Activated T-helper 1 cell treated with Interleukin-2 at 50 U/mL for 16 hours (primary cell): Measurements from ENCODE around the gene ALG12.
A peak's percentile ranks its signal among the peaks of the same experiment; 100 is the strongest.
"Not testable (repeated sequence)": the region's sequence is repeated elsewhere in the genome, so short reads cannot be mapped to it uniquely, and the experiment has no call there.

ENCODE experiments used
- DNase-seq: peaks from one replicate; pipeline ENCODE4 v3.0.0-alpha.2; 2020; ENCODE audit warnings: low read depth

ALG12 gene

DNA sequence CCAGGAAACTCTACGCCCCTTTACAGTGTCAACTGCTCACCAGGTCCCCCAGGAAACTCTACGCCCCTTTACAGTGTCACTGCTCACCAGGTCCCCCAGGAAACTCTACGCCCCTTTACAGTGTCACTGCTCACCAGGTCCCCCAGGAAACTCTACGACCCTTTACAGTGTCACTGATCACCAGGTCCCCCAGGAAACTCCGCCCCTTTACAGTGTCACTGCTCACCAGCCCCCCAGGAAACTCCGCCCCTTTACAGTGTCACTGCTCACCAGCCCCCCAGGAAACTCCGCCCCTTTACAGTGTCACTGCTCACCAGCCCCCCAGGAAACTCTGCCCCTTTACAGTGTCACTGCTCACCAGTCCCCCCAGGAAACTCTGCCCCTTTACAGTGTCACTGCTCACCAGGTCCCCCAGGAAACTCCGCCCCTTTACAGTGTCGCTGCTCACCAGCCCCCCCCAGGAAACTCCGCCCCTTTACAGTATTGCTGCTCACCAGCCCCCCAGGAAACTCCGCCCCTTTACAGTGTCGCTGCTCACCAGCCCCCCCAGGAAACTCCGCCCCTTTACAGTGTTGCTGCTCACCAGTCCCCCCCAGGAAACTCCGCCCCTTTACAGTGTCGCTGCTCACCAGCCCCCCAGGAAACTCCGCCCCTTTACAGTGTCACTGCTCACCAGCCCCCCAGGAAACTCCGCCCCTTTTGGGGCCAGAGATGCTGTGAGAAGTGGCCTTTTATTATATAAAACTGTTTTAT, 27.0 kb upstream of the ALG12 start:
- DNase-seq: not testable (repeated sequence)

DNA sequence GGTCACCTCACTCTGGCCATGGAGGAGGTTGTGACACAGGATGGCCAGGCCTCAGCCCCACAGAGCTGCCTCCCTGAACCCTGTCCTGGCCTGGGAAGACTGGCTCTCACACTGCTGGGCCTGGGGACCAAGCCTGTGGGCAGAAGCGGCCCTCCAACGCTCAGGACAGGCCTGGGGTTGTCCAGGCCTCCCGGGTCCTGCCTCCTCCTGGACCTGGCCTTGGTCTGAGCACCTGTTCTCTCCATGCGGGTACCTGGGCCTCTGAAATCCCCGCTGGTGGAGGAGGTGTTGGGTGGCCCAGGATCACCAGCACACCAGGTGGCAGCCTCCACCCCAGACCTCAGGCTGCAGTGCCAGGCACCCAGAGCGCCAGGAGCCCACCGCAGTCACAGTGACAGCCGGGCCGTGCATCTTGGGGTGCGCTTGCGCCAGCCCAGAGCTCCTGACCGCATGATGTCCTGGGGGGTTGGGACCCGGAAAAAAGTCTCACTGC, 26.2 kb upstream of the ALG12 start:
- DNase-seq: no peak

DNA sequence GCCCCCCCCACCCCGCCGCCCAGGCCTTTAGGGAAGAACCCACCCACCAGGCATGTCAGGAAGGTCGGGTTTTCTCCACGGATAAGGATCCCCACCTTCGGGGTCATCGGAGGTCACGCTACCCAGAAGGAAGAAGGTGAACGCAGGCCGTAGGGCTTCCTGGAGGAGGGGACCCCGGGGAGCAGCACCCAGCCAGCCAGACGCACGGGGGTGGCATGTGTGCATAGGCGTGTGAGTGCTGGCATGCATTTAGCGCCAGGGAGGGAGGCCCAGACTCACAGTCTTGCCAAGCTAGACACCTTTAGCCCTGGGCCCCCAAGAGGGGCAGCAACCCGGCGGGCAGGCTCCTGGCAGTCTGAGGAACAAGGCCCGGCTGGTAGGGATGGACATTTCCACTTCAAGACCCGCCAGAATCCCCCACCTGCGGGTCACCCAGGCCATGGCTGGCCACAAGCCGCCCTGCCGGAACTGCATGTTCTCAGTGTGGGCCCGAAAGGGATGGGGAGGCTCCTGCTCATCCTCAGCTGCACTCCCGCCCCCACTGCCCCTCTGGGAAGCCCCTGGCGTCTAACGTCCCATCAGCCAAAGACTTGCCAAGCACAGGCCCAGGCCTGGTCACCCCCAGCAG, 25.6 kb upstream of the ALG12 start:
- DNase-seq: no peak

DNA sequence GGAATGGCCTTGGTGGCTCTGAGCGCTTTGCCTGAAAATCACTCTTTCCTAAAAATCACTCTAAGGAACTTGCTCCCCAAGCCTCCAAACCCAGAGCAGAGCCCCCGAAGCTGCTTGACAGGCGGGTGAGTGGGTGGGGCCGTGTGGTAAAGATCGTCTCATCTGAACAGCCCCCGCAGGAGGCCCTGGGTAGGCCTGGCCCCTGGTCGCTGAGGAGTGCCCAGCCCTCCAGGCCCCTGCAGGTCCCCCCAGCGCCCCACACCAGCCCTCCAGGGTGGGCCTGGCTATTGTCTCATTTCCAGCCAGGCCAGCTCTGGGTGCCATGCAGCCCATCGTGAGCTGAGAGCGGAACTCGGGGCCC, 25.1 kb upstream of the ALG12 start:
- no peak for DNase-seq

DNA sequence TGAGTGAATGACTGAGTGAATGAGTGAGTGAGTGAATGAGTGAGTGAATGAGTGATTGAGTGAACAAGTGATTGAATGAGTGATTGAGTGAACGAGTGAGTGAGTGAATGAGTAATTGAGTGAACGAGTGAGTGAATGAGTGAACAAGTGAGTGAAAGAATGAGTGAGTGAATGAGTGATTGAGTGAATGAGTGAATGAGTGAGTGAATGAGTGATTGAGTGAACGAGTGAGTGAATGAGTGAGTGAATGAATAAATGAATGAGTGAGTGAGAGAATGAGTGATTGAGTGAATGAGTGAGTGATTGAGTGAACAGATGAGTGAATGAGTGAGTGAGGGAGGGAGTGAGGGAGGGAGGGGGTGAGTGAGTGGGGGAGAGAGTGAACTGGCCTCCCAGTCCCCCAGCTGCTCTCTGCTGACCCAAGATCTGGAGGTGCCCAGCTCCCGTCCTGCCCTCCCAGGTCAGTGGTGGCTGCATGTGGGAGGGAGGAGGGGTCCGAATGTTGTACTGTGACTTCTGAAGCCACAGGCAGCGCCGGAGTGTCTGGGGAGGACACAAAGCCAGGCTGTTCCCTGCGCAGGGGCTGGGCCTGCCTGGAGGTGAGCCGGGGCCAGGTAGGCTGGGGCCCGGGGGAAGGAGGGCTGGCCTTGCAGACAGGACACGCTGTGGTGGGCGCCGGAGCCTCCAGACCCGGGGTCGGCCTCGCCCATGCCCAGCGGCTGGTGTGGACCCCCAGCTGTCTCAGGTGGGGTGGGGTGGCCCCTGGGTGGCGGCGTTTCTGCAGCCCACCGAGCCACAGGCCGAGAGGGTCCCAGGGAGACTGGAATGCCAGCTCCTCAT, 24.5 kb upstream of the ALG12 start:
- no peak for DNase-seq

DNA sequence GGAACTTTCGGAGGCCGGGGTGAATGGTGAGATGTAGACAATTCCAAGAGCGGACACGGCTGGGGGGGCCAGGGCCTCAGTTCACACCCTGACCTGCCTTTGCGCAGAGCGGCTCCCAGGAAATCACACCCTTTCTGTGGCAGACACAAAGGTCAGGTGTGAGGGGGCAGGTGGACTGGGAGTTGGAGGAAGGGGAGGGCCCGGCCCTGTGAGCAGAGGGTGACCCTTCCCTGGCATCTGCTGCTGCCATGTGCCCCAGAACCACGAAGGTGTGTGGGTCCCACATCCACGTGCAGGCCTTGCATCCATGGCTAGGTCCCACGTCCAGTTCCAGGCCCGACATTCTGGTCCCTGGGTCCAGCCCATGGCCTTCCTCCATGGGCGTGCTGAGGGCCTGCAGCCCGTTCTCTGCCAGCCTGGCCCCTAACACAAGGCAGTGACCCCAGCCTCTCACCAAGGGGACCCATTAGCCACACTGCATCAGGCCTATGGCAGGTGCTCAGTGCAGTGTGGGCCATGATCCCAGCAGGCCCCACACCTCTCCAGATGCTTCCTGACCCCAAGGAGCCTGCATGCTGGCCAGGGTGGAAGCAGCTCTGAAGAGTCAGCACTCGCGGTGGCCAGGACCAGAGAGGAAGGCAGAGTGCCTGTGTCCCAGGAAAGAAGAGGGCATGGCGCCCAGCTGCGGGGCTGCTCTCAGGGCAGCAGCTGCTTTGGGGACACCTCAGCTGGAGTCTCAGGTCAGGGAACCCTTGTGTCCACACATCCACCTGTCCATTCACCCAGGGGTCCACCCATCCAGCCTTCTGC, 23.5 kb upstream of the ALG12 start:
- DNase-seq: no peak

DNA sequence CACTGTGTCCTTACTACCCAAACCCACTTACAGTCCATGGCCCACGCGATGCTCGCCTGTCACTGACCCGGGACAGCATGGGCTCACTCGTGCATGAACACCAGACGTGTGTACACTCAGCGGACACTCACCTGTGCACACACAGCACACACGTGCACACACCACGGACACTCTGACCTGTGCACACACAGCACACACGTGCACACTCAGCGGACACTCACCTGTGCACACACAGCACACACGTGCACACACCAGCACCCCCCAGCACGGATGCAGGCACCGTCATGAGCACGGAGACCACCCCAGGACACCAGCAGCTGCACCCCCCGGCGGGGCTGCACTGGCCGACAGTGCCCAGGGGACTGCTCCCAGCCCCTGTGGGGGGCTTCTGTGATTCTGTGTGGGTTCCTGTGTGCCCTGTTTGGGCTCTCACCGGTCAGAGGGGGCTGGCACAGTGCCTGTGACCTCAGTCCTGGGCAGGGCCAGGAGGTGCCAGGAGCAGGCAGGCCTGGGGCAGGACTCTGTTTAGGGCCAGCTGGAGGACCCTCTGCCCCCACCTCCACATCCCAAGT, 20.4 kb upstream of the ALG12 start:
- DNase-seq: no peak

DNA sequence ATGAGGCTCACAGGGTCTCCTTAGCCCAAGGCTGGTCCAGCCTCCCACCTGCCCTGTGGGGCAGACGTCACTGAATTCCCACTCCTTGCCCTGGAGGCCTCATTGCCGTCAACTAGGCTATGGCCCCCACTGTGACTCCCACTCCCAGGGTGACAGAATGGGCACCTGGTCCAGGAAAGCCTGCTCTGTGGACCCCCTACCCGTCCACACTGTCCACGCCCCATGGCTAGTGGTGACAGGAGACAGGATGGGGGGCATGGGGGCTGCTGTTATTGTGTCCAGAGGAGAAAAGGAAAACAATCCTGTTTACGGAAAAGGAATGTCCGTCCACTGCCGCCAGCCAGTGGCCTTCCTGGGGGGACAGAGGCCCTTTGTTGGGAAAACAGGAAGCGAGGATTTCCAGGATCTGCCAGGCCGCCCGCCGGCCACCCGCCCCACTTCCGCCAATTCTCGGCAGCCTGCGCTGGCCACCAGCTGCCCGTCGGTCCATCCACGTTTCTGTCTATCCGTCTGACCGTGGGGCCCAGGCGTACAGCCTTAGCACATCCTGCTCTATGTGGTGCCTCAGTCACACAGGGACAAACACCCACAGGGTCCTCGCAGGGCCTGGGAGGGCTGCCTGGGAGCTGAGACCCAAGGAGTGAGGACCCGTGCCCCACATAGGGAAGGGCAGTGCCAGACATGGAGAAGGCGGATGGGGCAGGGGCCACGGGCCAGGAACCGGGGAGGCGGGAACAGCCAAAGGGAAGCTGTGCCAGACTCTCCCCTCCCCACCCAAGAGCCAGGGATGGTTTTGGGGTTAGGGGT, 19.7 kb upstream of the ALG12 start:
- DNase-seq: no peak

DNA sequence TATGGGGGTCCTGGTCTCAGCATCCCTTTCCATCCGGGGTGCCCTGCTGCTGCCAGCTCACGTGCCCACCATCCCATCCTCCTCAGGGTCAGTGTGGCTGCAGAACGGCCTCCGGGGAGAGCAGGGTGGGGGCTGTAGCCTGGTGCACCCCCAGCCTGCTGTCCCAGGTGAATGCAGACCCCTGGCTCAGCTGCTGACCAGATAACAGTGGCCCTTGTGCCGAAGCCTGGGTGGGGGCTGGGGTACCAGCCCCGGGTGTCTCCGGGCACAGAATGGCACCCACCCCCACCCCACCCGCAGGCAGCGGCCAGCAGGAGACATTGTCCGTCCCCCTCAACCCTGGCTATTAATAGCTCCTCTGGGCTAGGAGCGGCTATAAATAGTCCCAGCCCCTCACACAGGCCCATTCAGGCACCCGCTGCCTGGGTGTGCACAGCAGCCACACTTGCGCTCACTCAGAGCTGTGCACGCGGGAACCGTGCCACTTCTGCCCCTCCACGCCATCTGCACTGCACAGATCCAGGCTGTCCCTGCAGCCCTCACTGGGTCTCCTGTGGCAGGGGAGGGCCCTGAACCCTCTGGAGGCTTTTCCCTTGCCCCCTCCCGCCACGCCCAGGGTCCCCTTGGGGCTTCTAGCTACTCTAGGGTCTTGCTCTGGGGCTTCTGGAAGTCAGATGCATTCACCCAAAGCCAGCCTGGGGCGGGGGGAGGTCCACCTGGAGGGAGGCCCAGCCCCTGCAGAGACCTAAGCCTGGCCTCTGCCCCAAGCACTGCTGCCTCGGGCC, 18.9 kb upstream of the ALG12 start:
- DNase-seq: no peak

DNA sequence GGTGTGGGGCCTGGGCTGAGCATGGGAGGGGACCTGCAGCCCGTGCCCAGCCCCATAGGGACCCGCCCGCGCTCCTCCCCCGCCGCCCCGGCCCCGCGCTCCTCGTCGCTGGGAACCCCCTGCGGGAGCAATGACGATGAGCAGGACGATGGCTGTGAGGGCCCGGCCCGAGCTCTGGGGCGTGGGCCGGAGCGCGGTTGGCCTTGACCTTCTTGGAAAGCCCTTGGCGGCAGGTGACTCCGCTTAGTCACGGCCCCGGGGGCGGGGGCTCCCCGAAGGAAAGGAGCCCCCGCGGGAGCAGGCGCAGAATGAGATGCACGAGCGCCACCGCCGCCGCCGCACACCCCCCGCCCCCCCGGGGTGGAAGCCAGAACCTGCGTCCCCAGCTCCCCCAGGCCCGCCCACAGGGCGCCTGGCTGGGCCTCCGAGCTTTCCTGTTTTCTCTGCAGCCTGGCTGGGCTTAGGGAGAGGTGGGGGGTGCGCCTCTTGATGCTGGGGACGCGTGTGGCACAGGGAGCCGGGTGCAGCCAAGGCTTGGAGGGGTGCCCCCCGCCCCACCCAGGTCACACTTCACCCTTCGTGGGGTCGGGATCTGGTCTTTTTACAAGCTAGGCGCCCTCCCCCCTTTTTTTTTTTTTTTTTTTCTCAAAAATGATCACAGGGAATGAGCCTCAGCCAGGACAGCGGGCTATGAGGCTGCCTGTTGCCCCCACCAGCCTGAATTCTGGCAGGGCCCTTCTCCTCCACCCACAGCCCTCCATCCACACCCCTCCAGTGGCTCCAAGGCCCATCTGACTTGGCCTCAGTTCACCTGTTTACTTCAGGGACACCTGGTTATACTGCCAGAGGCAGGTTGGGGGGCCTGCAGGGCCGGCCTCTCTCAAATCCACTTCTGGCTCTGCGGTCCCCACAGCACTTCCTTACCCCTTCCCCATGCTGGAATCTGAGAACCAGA, 18.1 kb upstream of the ALG12 start:
- peak; percentile 86 for DNase-seq

DNA sequence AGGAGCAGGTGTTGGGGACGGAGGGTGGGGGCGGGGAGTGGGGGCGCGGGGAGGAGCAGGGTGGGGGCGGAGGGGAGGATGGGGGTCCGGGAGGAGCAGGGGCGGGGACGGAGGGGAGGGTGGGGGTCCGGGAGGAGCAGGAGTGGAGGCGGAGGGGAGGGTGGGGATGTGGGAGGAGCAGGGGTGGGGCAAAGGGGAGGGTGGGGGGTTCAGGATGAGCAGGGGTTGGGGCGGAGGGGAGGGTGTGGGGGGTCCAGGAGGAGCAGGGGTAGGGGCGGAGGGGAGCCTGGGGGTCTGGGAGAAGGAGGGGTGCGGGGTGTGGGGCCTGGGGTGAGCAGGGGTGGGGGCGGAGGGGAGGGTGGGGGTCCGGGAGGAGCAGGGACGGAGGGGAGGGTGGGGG, 17.3 kb upstream of the ALG12 start:
- no peak for DNase-seq

DNA sequence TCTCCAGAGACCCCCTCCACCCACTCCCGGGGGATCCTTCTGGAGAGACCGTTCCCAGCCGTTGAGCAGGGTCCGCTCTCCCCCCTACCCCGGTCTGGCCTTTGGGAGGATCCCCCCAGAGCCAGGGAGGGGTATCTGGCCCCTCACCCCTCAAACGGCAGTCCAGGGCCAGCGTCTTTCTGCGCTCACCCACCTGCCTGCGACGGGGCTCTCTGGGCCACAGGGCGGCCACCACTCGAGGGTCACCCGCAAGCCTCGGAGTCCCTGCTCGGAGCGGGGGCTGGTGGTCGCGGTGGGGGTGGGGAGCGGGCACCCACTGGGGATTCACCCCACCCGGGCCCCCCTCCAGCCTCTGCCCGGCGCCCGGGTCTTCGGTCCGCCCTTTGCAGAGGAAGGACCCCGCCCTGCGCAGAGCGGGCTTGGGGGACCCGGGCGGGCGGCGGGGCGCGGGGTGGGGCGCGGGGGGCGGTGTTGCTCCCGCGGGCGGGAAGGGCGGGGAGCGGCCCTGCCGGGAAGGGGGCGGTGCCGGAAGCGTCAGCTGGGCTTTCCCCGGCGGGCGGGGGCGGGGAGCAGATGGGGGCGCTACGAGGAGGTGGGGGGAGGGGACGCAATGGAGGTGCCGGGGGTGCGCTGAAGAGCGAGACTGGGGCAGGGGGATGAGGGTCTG, 16.8 kb upstream of the ALG12 start:
- DNase-seq: peak; percentile 73

DNA sequence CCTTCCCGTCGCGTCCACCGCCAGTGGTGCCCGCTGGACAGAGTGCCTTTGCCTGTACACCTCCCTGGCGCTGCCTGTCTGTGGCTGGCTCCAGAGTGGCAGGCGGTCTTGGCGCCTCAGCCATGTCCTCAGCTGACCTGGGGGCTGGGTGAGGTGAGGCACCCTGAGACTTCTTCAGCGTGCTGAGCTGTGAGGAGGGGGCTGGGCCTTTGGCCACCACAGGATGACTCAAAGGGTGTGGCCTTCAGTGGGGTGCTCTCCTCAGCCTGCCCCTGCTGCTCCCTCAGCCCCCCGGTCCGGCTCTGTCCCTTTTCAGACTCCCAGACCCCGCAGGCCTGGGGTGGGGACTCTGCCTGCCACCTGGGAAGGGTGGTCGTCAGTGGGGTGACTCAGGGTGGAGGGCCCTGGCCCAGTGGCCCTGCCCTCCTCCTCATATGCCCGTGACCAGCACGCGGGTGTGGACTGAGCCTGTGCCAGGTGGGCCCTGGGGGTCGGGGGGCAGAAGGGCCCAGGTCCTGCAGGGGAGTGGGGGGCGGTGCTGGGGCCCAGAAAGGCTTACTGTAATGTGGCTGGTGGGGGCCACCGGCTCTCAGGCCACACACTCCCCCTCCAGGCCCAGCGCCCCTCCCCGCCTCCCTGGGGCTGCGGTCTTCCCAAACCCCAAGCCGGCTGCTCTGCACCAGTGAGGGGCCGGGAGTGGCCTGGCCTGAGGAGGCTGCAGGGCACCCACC, 16.1 kb upstream of the ALG12 start:
- DNase-seq: no peak

DNA sequence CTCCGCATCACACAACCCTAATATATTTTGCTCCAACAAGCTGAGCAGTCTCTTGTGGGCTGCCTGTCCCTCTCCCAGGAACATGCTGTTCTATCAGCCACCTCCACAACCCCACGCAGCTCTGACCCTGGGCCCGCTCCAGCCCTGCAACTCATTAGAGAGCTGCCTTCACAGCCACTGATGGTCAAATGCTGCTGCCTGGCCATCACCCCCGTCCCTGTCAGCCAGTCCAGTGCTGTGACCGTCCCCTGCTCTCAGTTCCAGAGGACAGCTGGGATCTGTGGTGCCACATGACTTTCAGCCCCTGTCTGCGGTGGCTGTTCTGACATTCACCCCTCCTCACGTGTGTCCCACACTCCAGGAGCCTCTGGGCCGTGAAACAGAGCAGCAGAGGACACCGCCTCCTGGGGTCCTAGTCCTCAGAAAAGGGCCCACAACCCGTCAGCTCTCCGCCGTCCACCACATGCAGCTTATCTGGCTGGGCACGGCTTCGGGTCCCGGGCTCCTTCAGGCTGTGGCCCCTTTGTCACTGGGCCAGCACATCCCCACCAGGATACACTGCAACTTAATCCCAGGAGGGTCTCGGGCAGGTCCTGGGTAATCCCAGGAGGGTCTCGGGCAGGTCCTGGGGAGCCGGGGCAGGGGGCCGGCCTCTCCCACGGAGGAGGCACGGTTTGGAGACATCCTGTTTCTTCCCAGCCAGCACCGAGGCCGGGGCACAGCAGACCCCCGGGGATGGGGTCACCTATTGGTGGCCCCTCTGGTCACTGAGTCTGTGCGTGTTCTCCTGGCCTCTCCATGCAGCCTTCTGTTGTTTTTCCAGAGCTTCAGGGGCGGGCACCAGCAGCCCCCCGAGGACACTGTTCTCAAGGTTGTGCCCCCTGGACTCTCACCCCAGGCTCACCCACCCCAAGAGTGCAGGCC, 15.3 kb upstream of the ALG12 start:
- no peak for DNase-seq

DNA sequence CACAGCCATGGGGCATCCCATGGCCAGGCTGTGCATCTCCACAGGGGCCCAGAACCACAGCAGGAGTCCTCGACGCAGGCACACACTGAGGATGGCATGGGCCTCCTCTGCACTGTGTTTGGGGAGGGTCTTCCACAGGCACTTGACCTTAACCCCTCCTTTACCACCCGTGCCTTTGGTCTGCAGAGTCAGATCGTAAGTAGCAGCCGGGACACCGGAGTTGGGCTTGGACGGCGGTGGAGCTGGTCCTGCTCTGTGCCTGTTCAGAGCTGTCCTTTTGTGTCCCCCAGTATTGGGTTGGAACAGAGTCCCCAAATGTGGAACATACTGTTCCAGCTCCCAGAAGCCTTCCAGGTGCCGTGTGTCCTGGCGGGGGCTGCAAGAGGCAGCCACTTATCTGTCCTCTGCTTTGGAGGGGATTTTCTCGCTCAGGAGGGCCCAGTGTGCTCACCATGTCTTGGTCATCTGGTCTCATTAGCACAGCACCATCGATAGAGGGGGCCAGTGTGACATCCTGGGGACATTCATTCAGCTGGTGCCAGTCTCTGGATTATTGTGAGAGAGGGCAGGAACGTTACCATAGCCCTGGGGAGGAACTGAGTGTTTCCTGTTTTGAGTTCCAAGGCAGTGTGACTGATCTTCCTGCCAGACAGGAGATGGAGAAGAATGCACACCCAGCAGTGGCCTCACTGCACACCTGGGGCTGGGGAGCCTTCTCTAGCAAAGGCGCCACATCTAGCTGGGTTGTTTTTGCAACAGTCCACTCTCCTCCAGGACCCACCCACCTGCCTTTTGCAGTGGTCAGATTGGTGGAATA, 12.6 kb upstream of the ALG12 start:
- DNase-seq: no peak
